OCI-LY7 (cell line): Measurements from ENCODE around the gene IST1.

Source experiments
- EZH2phosphoT487 ChIP-seq: fragments of 200-600 bp; sonication (generic); IDR thresholded peaks from 2 replicates; pipeline ENCODE4 v1.6.1; 2018; ENCODE audit warnings: low read depth, borderline replicate concordance, mild to moderate bottlenecking, mixed run types, antibody characterized with exemption, low read length, moderate library complexity, mixed read lengths
- TF ChIP-seq, protein P1 (sequence below): fragments of 200-600 bp; sonication (generic); conservative IDR thresholded peaks from 2 replicates; pipeline ENCODE4 v1.5.1; 2014; ENCODE audit warnings: mild to moderate bottlenecking, antibody characterized with exemption, low read length, moderate library complexity, mixed read lengths

- no peak for TF ChIP-seq EZH2phosphoT487
- TF ChIP-seq, protein P1, sequence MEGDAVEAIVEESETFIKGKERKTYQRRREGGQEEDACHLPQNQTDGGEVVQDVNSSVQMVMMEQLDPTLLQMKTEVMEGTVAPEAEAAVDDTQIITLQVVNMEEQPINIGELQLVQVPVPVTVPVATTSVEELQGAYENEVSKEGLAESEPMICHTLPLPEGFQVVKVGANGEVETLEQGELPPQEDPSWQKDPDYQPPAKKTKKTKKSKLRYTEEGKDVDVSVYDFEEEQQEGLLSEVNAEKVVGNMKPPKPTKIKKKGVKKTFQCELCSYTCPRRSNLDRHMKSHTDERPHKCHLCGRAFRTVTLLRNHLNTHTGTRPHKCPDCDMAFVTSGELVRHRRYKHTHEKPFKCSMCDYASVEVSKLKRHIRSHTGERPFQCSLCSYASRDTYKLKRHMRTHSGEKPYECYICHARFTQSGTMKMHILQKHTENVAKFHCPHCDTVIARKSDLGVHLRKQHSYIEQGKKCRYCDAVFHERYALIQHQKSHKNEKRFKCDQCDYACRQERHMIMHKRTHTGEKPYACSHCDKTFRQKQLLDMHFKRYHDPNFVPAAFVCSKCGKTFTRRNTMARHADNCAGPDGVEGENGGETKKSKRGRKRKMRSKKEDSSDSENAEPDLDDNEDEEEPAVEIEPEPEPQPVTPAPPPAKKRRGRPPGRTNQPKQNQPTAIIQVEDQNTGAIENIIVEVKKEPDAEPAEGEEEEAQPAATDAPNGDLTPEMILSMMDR = no peak
These were observed 32.1 kb downstream of the IST1 start for GRCh38 chr16:71927383-71927782.
